Kidney epithelial cell (primary cell): Measurements from ENCODE around the gene ZNF175. TPM values are rescaled to one million over a fixed set of nuclear protein-coding genes. Genes with fewer than 3 reads are reported as not detected.

Experiments
- DNase-seq: peaks from one replicate; pipeline ENCODE4 v3.0.0-alpha.2; 2010; ENCODE audit warnings: low read depth
- H3K27me3 ChIP-seq: 2 replicates; pipeline ENCODE4 v1.6.0; 2011; ENCODE audit warnings: low read length; ENCODE audit not compliant: control insufficient read depth, insufficient read depth
- H3K36me3 ChIP-seq: 2 replicates; pipeline ENCODE4 v1.5.1; 2011; ENCODE audit warnings: low read length; ENCODE audit not compliant: control insufficient read depth, insufficient read depth
- H3K4me3 ChIP-seq: 2 replicates; pipeline ENCODE4 v1.5.1; 2011; ENCODE audit warnings: low read depth, mild to moderate bottlenecking, control low read depth, low read length
- total RNA-seq: library from RNA; depleted of rRNA; stranded (reverse); fragments of >200 nt; gene quantifications from 2 replicates; pipeline ENCODE4 v1.2.3, GENCODE V29; 2015
- TF ChIP-seq, protein P1 (sequence below): IDR thresholded peaks from 2 replicates; pipeline ENCODE4 v1.5.1; 2011; ENCODE audit warnings: mild to moderate bottlenecking, moderate library complexity, low read length, control low read depth, inconsistent platforms; ENCODE audit not compliant: insufficient read depth, poor library complexity, severe bottlenecking

ZNF175 gene
- total RNA-seq, 1 donor from 2014 or later, result 5.0 TPM

- TF ChIP-seq, protein P1, sequence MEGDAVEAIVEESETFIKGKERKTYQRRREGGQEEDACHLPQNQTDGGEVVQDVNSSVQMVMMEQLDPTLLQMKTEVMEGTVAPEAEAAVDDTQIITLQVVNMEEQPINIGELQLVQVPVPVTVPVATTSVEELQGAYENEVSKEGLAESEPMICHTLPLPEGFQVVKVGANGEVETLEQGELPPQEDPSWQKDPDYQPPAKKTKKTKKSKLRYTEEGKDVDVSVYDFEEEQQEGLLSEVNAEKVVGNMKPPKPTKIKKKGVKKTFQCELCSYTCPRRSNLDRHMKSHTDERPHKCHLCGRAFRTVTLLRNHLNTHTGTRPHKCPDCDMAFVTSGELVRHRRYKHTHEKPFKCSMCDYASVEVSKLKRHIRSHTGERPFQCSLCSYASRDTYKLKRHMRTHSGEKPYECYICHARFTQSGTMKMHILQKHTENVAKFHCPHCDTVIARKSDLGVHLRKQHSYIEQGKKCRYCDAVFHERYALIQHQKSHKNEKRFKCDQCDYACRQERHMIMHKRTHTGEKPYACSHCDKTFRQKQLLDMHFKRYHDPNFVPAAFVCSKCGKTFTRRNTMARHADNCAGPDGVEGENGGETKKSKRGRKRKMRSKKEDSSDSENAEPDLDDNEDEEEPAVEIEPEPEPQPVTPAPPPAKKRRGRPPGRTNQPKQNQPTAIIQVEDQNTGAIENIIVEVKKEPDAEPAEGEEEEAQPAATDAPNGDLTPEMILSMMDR, result no peak
- Histone ChIP-seq H3K36me3 (no peaks in the 10 kb centered on the region), H3K27me3 (no peaks in the 10 kb centered on the region), H3K4me3 (no peak overlapping the region)
- DNase-seq, result no peak
These were observed 22.9 kb upstream of the ZNF175 start for GRCh38 chr19:51548213-51548651.

- Histone ChIP-seq H3K27me3 (no peaks in the 10 kb centered on the region), H3K36me3 (no peaks in the 10 kb centered on the region), H3K4me3 (no peak overlapping the region)
- TF ChIP-seq, protein P1, result no peak
- DNase-seq, result no peak
These were observed 22.2 kb upstream of the ZNF175 start for GRCh38 chr19:51548891-51549305.

DNA sequence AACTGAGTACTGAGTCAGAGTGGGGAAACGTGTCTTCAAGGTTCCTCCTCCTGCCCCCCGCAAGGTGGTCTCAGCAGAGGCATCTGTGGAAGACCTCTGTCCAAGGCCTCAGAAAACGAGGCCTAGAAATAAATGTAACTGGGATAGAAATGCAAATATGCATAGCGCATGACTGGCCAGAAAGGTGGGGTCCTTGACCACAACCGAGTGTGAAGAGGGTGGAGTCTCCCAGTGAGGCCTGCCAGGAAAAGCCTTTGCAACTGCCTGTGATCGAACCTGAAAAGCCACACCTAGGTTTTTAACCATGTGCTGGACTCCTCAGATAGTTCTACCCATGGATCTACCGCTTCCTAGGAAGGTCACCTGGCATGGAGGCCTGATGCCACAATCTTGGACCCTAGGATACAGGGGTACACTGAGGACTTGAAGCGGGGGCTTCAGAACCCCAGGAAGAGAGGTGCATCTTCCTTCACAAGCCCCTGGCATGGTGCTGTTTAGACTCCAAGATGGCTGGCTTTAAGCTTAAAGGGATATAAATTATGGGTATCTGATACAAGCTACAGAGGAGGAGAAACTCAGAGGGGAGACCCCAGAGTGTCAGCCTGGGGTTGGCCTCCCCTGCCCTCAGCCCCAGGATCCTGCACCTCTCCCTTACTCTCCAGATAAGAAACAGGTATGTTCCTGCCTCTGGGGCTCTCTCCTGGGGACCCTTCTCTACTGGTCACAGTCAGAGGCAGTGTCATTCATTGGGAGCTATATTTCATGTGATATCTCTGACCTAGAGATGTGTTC lies 21.4 kb upstream of the ZNF175 start:
- DNase-seq, result no peak
- H3K27me3 ChIP-seq, result no peaks in the 10 kb centered on the region

DNA sequence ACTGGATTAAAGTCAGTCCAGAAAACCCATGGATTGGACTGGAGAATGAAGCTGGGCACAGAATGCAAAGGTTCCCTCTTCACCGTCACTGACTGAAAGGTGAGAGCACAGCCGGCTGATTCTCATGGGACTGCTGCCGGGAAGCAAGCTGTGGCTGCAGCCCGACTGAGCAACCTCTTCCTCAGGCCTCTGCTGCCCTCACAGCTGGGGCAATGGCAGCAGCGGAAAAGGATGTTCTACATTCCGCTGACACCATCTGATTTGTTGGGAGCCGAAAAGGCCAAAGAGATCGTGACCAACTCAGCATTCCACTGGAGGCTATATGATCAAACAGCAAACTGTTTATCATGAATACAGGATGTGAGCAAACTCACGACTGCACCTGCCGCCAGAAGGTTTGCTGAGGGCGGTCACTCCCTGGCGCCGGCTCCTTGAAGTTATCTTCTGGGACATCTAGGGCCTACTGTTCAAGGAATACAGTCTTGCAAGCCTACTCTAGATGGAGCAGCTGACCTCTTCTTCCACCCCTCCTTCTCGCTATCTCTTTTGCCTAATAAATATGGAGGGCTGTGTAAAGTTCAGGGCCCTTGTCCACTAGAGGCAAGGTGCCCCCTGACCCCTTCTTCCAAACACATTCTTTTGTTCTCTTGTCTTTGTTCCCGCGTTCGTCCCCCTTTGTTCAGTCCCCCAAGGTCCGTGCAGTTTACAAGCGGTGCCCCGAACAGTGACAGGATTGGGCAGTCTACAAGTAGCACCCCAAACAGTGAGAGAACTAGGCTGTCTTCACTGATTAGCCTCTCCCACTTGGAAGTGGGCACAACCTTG lies 20.0 kb upstream of the ZNF175 start:
- H3K4me3 ChIP-seq, result no peak overlapping the region
- TF ChIP-seq, protein P1, result no peak
- H3K27me3 ChIP-seq, result no peaks in the 10 kb centered on the region
- no peaks in the 10 kb centered on the region for H3K36me3 ChIP-seq
- DNase-seq, result no peak

More for the DNA sequence above, 21.4 kb upstream of the ZNF175 start:
- TF ChIP-seq, protein P1, result no peak
- Histone ChIP-seq H3K36me3 (no peaks in the 10 kb centered on the region), H3K4me3 (no peak overlapping the region)

GRCh38 chr19:51551673-51552432 lies 19.2 kb upstream of the ZNF175 start:
- DNase-seq, result no peak
- Histone ChIP-seq H3K27me3 (no peaks in the 10 kb centered on the region), H3K36me3 (no peaks in the 10 kb centered on the region), H3K4me3 (no peak overlapping the region)
- TF ChIP-seq, protein P1, result no peak
